GM19099 (cell line): ENCODE data around the gene C16orf87.

Source experiments
- POLR2A ChIP-seq: IDR thresholded peaks from 3 replicates; pipeline ENCODE4 v1.6.1; 2011; ENCODE audit warnings: low read depth; ENCODE audit not compliant: insufficient read length; ENCODE audit errors: extremely low read depth

The C16orf87 gene

GRCh38 chr16:46830902-46831647 lies at the start of gene C16orf87:
Gene C16orf87, minus strand, starts transcription at chr16:46831180. Its CDS starts 31 bp downstream, at chr16:46831149.
- peak; percentile 81 for TF ChIP-seq POLR2A

GRCh38 chr16:46875243-46875642 lies 44.3 kb upstream of the C16orf87 start:
- no peak for TF ChIP-seq POLR2A

GRCh38 chr16:46873201-46873600 lies 42.2 kb upstream of the C16orf87 start:
- no peak for TF ChIP-seq POLR2A

GRCh38 chr16:46871597-46871996 lies 40.6 kb upstream of the C16orf87 start:
- no peak for TF ChIP-seq POLR2A

- TF ChIP-seq POLR2A: no peak
Measured at GRCh38 chr16:46866286-46866685, 35.3 kb upstream of the C16orf87 start.

GRCh38 chr16:46862555-46863447 lies 31.8 kb upstream of the C16orf87 start:
- no peak for TF ChIP-seq POLR2A

- TF ChIP-seq POLR2A: no peak
Measured at GRCh38 chr16:46859719-46860152, 28.8 kb upstream of the C16orf87 start.

- TF ChIP-seq POLR2A: no peak
Measured at GRCh38 chr16:46858151-46858550, 27.2 kb upstream of the C16orf87 start.

GRCh38 chr16:46857368-46857945 lies 26.5 kb upstream of the C16orf87 start:
- TF ChIP-seq POLR2A: no peak

GRCh38 chr16:46855389-46855788 lies 24.4 kb upstream of the C16orf87 start:
- no peak for TF ChIP-seq POLR2A

GRCh38 chr16:46854846-46855245 lies 23.9 kb upstream of the C16orf87 start:
- no peak for TF ChIP-seq POLR2A

GRCh38 chr16:46853713-46854443 lies 22.9 kb upstream of the C16orf87 start:
- no peak for TF ChIP-seq POLR2A

GRCh38 chr16:46852130-46852529 lies 21.1 kb upstream of the C16orf87 start:
- no peak for TF ChIP-seq POLR2A

GRCh38 chr16:46850619-46851555 lies 19.9 kb upstream of the C16orf87 start:
- no peak for TF ChIP-seq POLR2A
